GM19240 (cell line): ENCODE results near the gene PHPT1.

Experiments
- DNase-seq: peaks from one replicate; pipeline ENCODE4 v3.0.0; 2011; ENCODE audit warnings: low spot score; ENCODE audit not compliant: insufficient read length

PHPT1 gene

DNA sequence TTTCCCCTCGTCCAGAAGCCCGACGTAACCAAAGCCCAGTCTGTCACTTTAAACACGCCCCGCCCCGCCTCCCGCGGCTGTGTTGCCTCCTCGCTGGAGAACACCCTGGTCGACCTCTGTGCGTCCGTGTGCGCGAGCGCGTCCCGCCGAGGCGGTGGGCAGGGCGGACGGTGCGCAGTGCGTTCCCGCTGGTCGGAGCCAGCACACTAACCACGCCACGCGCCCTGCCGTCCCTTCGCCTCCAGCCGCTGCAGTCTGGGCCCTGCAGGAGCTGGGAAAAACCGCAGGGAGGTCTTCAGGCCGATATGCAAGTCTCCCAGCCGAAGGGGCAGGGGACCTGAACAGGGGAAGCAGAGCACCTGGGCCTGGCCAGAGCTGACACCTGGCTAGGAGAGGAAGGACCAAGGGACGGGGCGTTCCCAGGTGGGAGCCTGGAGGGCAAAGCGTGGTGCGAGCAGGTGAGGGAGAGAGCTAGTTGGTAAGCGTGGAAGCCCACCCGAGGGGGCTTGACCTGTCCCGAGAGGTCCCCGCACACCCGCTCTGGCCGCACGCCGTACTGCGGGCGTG is 1.3 kb upstream of the PHPT1 start:
- DNase-seq: peak; percentile 53

DNA sequence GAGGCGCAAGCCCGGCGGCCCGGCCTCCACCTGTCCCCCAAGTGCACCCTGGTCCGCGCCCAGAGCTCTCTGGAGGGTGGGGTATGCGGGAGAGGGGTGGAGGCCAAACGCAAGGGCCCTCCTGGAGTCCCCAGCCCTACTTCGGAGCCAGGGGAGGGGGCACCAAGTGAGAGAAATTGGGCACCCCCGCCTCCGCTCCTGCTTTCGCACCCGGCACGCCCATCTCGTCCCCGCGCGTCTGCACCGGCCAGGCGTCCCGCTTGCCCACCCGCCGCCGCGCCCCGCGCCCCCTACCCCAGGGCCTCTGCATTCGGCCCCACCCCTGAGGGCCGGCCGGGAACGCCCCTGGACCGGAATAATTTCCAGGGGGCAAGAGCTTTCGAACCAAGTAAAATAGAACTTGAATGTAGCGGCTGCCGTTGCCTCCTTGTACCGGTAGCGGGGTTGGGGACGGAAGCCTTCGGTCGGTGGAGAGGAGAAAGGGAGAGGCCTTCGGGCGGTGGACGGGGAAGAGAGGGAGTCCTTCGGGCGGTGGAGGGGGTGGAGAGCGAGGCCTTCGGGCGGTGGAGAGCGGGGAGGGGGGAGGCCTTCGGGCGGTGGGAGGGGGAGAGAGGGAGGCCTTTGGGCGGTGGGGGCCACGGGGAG is 694 bp upstream of the PHPT1 start:
- peak; percentile 67 for DNase-seq

DNA sequence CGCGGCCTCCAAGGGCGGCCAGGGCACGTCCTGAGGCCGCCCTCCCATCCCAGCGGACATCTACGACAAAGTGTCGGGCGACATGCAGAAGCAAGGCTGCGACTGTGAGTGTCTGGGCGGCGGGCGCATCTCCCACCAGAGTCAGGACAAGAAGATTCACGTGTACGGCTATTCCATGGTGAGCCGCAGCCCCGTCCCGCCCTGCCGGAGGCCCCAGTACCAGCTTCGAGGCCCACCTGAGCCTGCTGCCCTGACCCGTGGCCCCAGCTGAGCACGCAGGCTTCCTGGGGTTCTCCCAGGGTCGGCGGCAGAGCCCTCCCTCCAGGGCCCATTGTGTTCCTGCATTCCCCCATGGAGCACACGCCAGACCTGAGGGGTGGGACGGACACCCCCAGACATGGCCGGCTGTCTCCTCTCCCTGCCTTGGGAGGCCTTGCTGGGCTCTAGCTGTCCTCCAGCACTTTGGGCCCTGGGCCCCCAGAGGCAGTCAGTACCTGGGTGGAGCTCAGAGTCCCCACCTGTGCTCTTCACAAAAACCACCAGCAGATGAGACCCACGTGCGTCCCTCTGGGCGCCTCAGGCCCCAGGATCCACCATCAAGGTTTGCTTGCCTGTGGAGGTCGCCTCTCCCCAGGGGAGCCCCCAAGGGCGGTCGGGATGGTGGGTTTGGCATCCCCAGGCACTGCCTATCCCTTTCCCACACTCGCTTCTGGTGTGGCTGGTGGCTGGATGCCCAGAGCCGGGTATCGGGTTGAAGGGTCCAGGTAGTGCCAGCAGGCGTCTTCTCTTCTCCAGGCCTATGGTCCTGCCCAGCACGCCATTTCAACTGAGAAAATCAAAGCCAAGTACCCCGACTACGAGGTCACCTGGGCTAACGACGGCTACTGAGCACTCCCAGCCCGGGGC is 1.0 kb downstream of the PHPT1 start:
- no peak for DNase-seq

DNA sequence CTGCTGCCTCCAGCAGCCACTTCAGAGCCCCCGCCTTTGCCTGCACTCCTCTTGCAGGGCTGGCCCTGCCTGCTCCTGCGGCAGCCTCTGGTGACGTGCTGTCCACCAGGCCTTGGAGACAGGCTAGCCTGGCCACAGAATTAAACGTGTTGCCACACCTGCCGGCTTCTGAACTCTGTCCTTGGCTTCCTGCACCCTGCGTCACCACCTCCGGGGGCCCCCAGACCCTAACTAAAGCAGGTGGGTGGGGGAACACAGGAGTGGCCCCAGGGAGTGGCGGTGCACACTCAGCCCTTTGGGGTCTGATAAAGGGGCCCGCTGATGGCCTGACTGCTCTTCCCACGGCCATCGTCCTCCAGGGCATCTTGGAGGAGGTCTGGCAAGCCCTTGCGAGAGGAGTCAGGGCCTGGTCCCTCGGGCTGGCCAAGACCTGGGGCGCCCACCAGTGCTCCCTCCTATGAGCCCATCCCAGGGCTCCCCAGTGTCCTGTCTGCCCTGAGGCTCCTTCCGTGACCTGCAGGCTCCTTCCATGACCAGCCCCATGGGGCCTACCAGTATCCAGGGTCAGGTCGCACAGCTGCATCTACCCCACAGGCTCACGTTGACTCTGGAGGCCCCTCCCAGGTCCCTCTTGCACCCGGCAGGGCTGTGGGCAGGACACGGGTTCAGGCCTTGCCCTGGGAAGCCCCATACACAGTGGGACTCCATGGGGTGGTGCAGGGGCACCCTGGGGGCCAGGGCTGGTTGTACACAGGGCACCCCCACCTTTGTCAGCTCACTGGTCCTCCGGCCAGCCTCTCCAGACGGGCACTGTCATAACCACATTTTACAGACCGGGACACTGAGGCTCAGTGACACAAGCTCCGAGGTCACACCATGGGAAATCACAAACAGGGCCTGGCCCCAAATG is 1.9 kb downstream of the PHPT1 start:
- DNase-seq: no peak

DNA sequence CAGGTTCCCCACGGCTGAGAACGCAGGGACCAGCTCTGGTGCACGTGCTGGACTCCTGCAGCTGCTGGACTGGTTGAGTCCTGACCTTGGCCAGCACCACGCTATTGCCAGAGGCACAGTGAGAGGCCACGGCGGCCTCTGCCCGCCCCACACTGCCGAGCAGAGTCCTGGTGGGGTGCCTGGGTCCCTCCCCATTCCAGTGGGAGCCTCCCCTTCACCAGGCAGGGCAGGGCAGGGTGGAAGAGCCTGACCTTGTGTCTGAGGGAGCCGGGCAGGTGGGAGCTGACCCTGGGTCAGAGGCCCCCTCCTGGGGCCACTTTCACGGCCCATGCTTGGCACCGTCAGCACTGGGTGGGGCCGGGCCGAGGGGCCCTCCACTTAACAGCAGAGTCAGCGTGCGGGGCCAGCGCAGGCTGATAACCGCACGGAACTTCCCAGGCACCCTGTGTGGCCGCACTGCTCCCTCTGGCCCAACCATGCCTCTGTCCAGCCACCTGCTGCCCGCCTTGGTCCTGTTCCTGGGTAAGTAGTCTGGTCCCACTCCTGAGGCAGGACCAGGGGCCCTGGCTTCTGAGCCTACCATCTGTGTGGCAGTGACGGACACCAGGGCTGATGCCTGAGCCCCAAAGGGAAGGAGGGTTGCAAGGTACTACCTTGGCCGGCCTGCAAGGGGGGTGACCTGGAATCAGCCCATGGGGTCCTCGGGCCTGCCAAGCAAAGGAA is 2.9 kb downstream of the PHPT1 start, which contains the start of gene MAMDC4:
MAMDC4 (plus strand) TSS at position 406 of the 723 bp plus-strand sequence; CDS start at position 477, 71 bp downstream.
- no peak for DNase-seq

DNA sequence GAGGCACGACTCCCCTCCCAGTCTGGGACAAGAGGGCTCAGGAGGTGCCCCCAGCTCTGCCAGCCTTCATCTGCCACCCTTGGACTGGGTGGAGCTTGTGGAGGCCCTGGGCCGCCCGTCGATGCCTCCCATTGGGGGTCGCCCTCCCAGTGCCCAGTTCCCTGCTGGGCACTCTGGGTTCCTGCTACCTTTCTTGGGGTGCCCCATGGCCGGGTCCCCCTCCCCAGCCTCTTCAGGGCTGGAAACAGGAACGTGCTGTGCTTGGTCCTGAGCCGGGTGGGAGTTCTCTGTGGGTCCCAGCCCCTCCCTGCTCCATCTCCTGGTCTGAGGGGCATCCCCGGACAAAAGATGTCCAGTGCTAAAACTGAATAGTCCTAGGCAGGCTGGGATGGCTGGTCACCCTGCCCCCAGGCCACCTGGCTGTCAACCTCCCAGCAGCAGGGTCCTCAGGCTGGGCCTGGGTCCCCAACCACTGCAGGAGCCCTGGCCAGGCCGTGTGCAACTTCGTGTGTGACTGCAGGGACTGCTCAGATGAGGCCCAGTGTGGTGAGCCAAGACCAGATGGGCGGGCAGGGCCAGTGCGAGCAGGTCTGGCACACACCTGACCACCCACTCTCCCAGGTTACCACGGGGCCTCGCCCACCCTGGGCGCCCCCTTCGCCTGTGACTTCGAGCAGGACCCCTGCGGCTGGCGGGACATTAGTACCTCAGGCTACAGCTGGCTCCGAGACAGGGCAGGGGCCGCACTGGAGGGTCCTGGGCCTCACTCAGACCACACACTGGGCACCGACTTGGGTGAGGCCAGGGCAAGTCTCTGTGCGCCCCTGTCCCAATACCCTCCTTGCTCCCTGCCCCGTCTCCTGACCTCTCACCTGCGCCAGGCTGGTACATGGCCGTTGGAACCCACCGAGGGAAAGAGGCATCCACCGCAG is 3.7 kb downstream of the PHPT1 start:
- no peak for DNase-seq

DNA sequence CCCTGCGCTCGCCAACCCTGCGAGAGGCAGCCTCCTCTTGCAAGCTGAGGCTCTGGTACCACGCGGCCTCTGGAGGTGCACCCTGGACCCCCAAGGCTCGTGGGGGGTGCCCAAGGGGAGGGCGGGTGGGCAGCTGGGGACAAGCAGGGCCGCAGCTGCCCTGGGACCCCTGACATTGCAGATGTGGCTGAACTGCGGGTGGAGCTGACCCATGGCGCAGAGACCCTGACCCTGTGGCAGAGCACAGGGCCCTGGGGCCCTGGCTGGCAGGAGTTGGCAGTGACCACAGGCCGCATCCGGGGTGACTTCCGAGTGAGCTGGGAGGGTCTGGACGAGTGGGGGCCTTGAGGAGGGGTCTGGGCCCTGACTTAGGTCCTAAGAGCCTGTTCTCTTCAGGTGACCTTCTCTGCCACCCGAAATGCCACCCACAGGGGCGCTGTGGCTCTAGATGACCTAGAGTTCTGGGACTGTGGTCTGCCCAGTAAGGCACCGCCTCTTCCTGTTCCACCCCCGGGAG is 4.4 kb downstream of the PHPT1 start:
- no peak for DNase-seq

DNA sequence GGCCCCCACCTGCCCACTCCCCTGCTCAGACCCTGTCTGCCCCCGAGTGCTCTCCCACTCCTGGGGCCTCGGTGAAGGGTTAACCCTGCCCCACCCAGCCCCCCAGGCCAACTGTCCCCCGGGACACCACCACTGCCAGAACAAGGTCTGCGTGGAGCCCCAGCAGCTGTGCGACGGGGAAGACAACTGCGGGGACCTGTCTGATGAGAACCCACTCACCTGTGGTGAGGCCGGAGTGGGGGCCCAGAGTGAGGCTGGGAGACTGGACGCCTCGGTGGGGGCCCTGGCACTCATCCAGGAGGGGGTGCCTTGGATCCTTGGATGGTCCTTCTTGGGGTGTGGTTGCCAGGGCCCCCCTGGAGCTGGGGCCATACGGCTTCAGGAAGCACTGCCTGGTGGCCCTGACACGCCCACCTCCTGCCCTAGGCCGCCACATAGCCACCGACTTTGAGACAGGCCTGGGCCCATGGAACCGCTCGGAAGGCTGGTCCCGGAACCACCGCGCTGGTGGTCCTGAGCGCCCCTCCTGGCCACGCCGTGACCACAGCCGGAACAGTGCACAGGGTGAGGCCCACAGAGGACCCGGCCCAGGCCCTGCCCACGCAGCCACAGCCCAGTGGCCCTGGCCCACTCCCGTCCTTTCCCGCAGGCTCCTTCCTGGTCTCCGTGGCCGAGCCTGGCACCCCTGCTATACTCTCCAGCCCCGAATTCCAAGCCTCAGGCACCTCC is 5.1 kb downstream of the PHPT1 start:
- DNase-seq: no peak

DNA sequence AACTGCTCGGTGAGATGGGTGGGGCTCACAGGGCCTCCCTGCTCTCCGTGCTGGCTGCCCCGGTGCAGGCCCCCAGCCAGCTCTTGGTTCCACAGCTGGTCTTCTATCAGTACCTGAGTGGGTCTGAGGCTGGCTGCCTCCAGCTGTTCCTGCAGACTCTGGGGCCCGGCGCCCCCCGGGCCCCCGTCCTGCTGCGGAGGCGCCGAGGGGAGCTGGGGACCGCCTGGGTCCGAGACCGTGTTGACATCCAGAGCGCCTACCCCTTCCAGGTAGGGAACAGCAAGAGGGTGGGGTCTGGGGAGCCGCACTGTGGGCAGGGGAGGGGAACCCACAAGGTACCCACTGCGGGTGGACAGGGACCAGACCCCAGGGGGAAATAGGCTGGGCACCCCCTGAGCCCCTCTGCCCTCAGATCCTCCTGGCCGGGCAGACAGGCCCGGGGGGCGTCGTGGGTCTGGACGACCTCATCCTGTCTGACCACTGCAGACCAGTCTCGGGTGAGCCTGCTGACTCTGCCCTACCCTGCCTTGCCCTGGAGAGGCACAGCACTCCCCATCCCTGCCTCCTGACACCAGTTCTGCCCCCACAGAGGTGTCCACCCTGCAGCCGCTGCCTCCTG is 5.7 kb downstream of the PHPT1 start:
- DNase-seq: no peak

DNA sequence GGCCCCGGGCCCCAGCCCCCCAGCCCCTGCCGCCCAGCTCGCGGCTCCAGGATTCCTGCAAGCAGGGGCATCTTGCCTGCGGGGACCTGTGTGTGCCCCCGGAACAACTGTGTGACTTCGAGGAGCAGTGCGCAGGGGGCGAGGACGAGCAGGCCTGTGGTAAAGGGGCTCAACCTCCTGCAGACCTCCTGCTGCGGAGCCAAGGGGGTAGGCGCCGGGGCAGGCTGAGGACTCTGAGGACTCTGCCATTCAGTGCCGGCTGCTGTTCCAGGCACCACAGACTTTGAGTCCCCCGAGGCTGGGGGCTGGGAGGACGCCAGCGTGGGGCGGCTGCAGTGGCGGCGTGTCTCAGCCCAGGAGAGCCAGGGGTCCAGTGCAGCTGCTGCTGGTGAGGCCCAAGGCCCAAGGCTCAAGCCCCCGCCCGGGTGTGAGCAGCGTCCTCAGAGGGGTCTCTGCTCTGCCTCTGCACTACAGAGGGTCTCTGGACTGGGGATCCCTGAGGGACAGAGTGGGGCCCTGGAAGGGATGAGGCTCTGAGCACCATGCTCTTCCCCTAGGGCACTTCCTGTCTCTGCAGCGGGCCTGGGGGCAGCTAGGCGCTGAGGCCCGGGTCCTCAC is 6.4 kb downstream of the PHPT1 start:
- DNase-seq: no peak

DNA sequence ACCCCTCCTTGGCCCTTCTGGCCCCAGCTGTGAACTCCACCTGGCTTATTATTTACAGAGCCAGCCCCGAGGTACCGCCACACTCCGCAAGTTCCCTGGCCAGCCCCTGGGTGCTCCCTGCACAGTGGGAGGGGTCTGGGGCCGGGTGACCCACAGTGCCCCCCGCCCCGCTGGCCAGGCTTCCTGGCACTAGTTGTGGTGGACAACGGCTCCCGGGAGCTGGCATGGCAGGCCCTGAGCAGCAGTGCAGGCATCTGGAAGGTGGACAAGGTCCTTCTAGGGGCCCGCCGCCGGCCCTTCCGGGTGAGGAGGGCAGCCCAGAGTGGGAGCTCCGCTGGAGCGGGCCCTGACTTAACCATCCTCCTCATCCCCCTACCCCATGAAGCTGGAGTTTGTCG is 6.9 kb downstream of the PHPT1 start:
- no peak for DNase-seq

DNA sequence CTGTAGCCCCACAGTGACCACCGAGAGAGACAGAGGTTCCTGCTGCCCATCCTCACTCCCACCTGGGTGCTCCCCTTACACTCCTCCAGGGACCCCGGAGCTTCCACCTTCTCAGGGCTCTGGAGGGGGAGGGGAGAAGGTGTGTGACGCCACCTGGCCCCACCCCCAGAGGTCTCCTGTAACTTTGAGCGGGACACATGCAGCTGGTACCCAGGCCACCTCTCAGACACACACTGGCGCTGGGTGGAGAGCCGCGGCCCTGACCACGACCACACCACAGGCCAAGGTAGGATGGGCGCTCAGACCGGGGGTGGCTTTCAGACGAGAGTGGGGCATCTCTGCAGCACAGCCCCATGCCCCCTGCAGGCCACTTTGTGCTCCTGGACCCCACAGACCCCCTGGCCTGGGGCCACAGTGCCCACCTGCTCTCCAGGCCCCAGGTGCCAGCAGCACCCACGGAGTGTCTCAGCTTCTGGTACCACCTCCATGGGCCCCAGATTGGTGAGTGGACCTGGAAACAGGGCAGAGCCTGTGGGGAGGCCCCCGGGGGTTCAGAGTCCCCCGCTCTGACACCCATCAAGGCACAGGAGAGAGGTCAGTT is 7.4 kb downstream of the PHPT1 start:
- no peak for DNase-seq

DNA sequence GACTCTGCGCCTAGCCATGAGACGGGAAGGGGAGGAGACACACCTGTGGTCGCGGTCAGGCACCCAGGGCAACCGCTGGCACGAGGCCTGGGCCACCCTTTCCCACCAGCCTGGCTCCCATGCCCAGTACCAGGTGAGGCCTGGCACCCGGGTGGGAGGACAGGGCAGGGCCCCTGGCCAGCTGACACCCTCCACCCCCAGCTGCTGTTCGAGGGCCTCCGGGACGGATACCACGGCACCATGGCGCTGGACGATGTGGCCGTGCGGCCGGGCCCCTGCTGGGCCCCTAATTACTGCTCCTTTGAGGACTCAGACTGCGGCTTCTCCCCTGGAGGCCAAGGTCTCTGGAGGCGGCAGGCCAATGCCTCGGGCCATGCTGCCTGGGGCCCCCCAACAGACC is 8.0 kb downstream of the PHPT1 start:
- no peak for DNase-seq

DNA sequence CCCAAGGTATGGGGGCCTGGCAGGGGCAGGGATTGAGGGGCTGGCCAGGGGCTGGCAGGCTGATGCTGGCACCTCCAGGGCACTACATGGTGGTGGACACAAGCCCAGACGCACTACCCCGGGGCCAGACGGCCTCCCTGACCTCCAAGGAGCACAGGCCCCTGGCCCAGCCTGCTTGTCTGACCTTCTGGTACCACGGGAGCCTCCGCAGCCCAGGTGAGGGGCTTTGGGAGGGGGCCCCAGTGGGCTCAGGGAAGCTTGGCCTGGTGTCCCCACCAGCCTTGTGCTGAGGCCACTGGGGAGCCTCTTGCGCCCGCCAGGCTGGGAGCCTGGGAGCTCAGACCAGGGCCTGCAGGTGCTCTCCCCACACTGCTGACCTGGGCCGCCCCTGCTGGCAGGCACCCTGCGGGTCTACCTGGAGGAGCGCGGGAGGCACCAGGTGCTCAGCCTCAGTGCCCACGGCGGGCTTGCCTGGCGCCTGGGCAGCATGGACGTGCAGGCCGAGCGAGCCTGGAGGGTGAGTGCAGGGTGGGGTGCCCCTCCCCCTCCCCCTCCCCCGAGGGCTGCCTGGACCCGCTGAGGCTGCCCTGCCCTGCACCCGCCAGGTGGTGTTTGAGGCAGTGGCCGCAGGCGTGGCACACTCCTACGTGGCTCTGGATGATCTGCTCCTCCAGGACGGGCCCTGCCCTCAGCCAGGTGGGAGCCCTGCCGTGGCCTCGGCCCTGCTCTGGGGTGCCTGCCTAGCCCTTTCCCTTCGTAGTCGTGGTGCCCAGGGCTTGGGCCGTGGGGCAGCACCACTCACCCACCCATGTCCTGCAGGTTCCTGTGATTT is 8.6 kb downstream of the PHPT1 start:
- DNase-seq: no peak

DNA sequence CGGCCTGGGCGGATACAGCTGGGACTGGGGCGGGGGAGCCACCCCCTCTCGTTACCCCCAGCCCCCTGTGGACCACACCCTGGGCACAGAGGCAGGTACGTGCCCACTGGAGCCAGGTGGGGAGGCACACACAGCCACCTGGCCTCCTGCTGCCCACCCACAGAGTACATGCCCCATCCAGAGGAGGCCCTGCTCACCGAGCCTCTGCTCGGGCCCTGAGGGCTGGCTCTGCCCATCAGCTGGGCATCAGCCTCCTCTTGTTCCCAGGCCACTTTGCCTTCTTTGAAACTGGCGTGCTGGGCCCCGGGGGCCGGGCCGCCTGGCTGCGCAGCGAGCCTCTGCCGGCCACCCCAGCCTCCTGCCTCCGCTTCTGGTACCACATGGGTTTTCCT is 9.2 kb downstream of the PHPT1 start:
- no peak for DNase-seq
